ENCODE measurements around the gene RNF175.

DNA sequence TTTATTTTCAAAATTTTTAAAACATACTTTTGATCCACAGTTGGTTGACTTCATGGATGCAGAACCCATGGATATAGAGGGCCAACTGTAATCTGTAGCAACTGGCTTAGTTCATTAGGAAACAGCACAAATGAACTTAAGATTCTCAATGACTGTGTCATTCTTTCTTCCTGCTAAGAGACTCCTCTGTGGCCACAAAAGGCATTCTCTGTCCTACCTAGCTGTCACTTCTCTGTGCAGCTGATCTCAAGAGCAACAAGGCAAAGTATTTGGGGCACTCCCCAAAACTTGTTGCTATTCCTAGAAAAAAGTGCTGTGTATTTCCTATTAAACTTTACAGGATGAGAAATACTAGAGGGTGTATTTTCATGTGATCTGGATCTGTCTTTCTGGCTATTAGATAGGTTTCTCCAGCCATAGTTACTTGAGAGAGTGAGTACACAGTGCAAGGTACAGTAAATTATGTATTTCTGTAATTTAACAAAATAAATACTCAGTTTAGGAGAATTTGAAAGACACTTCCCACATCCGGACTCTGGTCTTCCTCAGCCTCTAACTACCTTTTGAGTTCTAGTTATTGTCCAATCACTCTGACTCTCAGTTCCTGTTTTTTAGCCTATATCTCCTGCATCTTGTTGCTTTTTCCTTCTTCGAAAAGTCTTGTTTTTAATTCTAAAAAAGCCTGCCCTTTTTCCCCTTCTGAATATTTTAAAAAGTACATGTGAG lies 53.9 kb downstream of the RNF175 start:
- TF ChIP-seq, protein P1, sequence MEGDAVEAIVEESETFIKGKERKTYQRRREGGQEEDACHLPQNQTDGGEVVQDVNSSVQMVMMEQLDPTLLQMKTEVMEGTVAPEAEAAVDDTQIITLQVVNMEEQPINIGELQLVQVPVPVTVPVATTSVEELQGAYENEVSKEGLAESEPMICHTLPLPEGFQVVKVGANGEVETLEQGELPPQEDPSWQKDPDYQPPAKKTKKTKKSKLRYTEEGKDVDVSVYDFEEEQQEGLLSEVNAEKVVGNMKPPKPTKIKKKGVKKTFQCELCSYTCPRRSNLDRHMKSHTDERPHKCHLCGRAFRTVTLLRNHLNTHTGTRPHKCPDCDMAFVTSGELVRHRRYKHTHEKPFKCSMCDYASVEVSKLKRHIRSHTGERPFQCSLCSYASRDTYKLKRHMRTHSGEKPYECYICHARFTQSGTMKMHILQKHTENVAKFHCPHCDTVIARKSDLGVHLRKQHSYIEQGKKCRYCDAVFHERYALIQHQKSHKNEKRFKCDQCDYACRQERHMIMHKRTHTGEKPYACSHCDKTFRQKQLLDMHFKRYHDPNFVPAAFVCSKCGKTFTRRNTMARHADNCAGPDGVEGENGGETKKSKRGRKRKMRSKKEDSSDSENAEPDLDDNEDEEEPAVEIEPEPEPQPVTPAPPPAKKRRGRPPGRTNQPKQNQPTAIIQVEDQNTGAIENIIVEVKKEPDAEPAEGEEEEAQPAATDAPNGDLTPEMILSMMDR (IDR thresholded peaks at IDR 0.05): no peak
- TF ChIP-seq POLR2A (IDR thresholded peaks at IDR 0.05) (no peak), POLR2AphosphoS5 (IDR thresholded peaks at IDR 0.05) (no peak), EP300 (IDR thresholded peaks at IDR 0.05) (no peak)

Data from sigmoid colon (tissue), 4 donors.